H9 (cell line): ENCODE measurements around the gene RASSF8. TPM values are rescaled to one million over a fixed set of nuclear protein-coding genes. Genes with fewer than 3 reads are reported as not detected.

Source experiments
- DNase-seq: peaks from one replicate; pipeline ENCODE4 v3.0.0-alpha.2; 2017
- H2AFZ ChIP-seq: one replicate; pipeline ENCODE4 v1.6.1; 2013; ENCODE audit warnings: mild to moderate bottlenecking, low read length, control low read depth, moderate library complexity
- H2AK5ac ChIP-seq: 2 replicates; pipeline ENCODE4 v1.6.1; 2013; ENCODE audit warnings: low read length, control low read depth, mixed read lengths; ENCODE audit not compliant: insufficient read length
- H2BK120ac ChIP-seq: one replicate; pipeline ENCODE4 v1.6.1; 2013; ENCODE audit warnings: low read depth, mild to moderate bottlenecking, low read length, control low read depth, inconsistent platforms; ENCODE audit not compliant: poor library complexity, severe bottlenecking
- H2BK12ac ChIP-seq: 2 replicates; pipeline ENCODE4 v1.6.1; 2013; ENCODE audit warnings: low read length, control low read depth, mixed read lengths, low read depth; ENCODE audit not compliant: insufficient read length
- H2BK15ac ChIP-seq: 2 replicates; pipeline ENCODE4 v1.6.1; 2013; ENCODE audit warnings: low read depth, low read length, control low read depth
- H2BK20ac ChIP-seq: one replicate; pipeline ENCODE4 v1.6.1; 2013; ENCODE audit warnings: low read depth, mild to moderate bottlenecking, low read length, control low read depth, inconsistent platforms; ENCODE audit not compliant: poor library complexity, severe bottlenecking
- H2BK5ac ChIP-seq: 2 replicates; pipeline ENCODE4 v1.6.1; 2013; ENCODE audit warnings: low read length, control low read depth, mixed read lengths; ENCODE audit not compliant: insufficient read length
- H3K14ac ChIP-seq: 2 replicates; pipeline ENCODE4 v1.6.1; 2013; ENCODE audit warnings: low read length, control low read depth; ENCODE audit not compliant: insufficient read depth
- H3K18ac ChIP-seq: 2 replicates; pipeline ENCODE4 v1.6.1; 2013; ENCODE audit warnings: low read depth, mild to moderate bottlenecking, mixed read lengths, low read length, control low read depth; ENCODE audit not compliant: insufficient read length
- H3K23ac ChIP-seq: 2 replicates; pipeline ENCODE4 v1.6.1; 2013; ENCODE audit warnings: low read length, control low read depth, mixed read lengths, low read depth; ENCODE audit not compliant: insufficient read length
- H3K23me2 ChIP-seq: 2 replicates; pipeline ENCODE4 v1.6.1; 2013; ENCODE audit warnings: low read depth, mild to moderate bottlenecking, mixed read lengths, low read length, control low read depth; ENCODE audit not compliant: insufficient read length, poor library complexity, severe bottlenecking
- H3K27ac ChIP-seq: 2 replicates; pipeline ENCODE4 v1.5.1; 2013; ENCODE audit warnings: low read length, control low read depth, mixed read lengths, low read depth; ENCODE audit not compliant: insufficient read length
- H3K27me3 ChIP-seq: 2 replicates; pipeline ENCODE4 v1.6.1; 2013; ENCODE audit warnings: low read length, control low read depth, inconsistent platforms; ENCODE audit not compliant: insufficient read depth
- H3K4ac ChIP-seq: 2 replicates; pipeline ENCODE4 v1.6.1; 2013; ENCODE audit warnings: low read depth, mild to moderate bottlenecking, control low read depth, inconsistent platforms, low read length, moderate library complexity
- H3K4me1 ChIP-seq: 2 replicates; pipeline ENCODE4 v1.6.1; 2013; ENCODE audit warnings: low read length, control low read depth, inconsistent platforms; ENCODE audit not compliant: insufficient read depth
- H3K4me2 ChIP-seq: 2 replicates; pipeline ENCODE4 v1.6.1; 2013; ENCODE audit warnings: low read length, control low read depth, mixed read lengths; ENCODE audit not compliant: insufficient read length, insufficient read depth
- H3K56ac ChIP-seq: 2 replicates; pipeline ENCODE4 v1.6.1; 2013; ENCODE audit warnings: low read depth, mild to moderate bottlenecking, mixed read lengths, low read length, control low read depth; ENCODE audit not compliant: insufficient read length
- H3K79me1 ChIP-seq: 2 replicates; pipeline ENCODE4 v1.6.1; 2013; ENCODE audit warnings: low read depth, mild to moderate bottlenecking, moderate library complexity, low read length, control low read depth, inconsistent platforms; ENCODE audit not compliant: insufficient read depth, poor library complexity, severe bottlenecking
- H3K79me2 ChIP-seq: 2 replicates; pipeline ENCODE4 v1.6.1; 2013; ENCODE audit warnings: low read length, control low read depth, inconsistent platforms; ENCODE audit not compliant: insufficient read depth
- H3K9ac ChIP-seq: 2 replicates; pipeline ENCODE4 v1.6.1; 2013; ENCODE audit warnings: low read length, control low read depth, mixed read lengths; ENCODE audit not compliant: insufficient read length; ENCODE audit errors: extremely low read depth
- H3K9me3 ChIP-seq: one replicate; pipeline ENCODE4 v1.6.1; 2013; ENCODE audit warnings: low read depth, low read length, inconsistent platforms; ENCODE audit not compliant: control insufficient read depth
- H3T11ph ChIP-seq: one replicate; pipeline ENCODE4 v1.6.1; 2013; ENCODE audit warnings: mild to moderate bottlenecking, low read length, control low read depth, inconsistent platforms
- H4K20me1 ChIP-seq: one replicate; pipeline ENCODE4 v1.6.1; 2013; ENCODE audit not compliant: control insufficient read depth, insufficient read length, insufficient read depth
- H4K5ac ChIP-seq: 2 replicates; pipeline ENCODE4 v1.6.1; 2013; ENCODE audit warnings: low read depth, mild to moderate bottlenecking, mixed read lengths, low read length, control low read depth; ENCODE audit not compliant: insufficient read length
- H4K8ac ChIP-seq: replicated peaks from 2 replicates; pipeline ENCODE4 v1.6.1; 2013; ENCODE audit warnings: low read length, control low read depth, mixed read lengths, low read depth; ENCODE audit not compliant: insufficient read length
- H4K91ac ChIP-seq: 2 replicates; pipeline ENCODE4 v1.6.1; 2013; ENCODE audit warnings: low read depth, mild to moderate bottlenecking, moderate library complexity, mixed read lengths, low read length, control low read depth; ENCODE audit not compliant: insufficient read length
- H3K27ac Mint-ChIP-seq, 3 experiments: 2 replicates in 2 of 3; 3 replicates in 1 of 3; pipeline ENCODE4 v1.8.0; 2020 to 2021; ENCODE audit warnings: mixed read lengths in 3 of 3, mild to moderate bottlenecking in 1 of 3, moderate library complexity in 1 of 3
- H3K27me3 Mint-ChIP-seq: 2 replicates; pipeline ENCODE4 v1.8.0; 2021; ENCODE audit warnings: low read depth, mild to moderate bottlenecking, moderate library complexity, mixed read lengths
- H3K36me3 Mint-ChIP-seq, 3 experiments: 2 replicates in 2 of 3; 3 replicates in 1 of 3; pipeline ENCODE4 v1.8.0; 2020 to 2021; ENCODE audit warnings: low read depth in 3 of 3, mixed read lengths in 3 of 3; ENCODE audit not compliant: insufficient read depth in 1 of 3
- H3K4me1 Mint-ChIP-seq, 2 experiments: 2 replicates each; pipeline ENCODE4 v1.8.0; 2020; ENCODE audit warnings: mixed read lengths in 2 of 2
- H3K4me3 Mint-ChIP-seq, 2 experiments: 2 replicates in 1 of 2; 3 replicates in 1 of 2; pipeline ENCODE4 v1.8.0; 2020 to 2021; ENCODE audit warnings: mild to moderate bottlenecking in 2 of 2, mixed read lengths in 2 of 2, moderate library complexity in 1 of 2
- H3K9me3 Mint-ChIP-seq, 2 experiments: 2 replicates in 1 of 2; 3 replicates in 1 of 2; pipeline ENCODE4 v1.8.0; 2020; ENCODE audit warnings: mild to moderate bottlenecking in 2 of 2, mixed read lengths in 2 of 2, moderate library complexity in 1 of 2
- WGBS: extraction: QIAGEN DNeasy Blood & Tissue Kit; methylation state at CpG from one replicate; pipeline ENCODE4 v1.1.7; 2013; ENCODE audit warnings: missing lambda C conversion rate, low lambda C conversion rate, mixed read lengths; ENCODE audit not compliant: insufficient read length; ENCODE audit errors: extremely low coverage; 5-methylcytosine and 5-hydroxymethylcytosine counted together
- total RNA-seq: library from RNA; stranded (reverse); gene quantifications from 2 replicates; pipeline ENCODE4 v1.2.1, GENCODE V29; 2021
- TF ChIP-seq, protein P1 (sequence below): fragments of 200-600 bp; sonication (generic); conservative IDR thresholded peaks from 3 replicates; pipeline ENCODE4 v1.8.0; 2021; ENCODE audit warnings: antibody characterized with exemption, mild to moderate bottlenecking

RASSF8 gene
- total RNA-seq, 1 experiment from 2014 or later = 38.8 TPM

DNA sequence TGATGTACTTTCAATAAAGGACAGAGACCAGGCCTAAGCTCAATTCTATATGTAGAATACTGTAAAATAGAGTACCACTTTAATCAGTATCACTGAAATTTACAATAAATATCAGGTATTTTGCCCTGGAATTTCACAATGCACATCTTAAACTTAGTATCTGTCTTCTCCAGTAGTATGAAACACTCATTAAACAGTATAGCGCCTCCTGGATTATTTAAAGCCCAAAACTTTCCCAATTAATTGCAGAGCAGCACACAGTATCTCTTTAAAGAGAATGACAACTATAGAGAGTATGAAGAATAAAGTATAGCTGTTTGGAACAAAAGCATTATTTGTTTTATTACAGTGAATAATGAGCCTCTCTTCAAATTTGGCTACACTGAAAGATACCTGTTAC lies 86.1 kb downstream of the RASSF8 start:
- Histone ChIP-seq H2BK5ac (no peak overlapping the region), H3K18ac (no peak overlapping the region), H3K23ac (no peak overlapping the region), H3K27ac (no peak overlapping the region), H4K20me1 (no peaks in the 10 kb centered on the region), H3K9ac (no peak overlapping the region), H4K5ac (no peak overlapping the region), H4K8ac (no peak overlapping the region), H2BK20ac (no peak overlapping the region), H3K56ac (no peak overlapping the region), H3K14ac (no peak overlapping the region), H3K79me2 (no peaks in the 10 kb centered on the region), H4K91ac (no peak overlapping the region), H3K23me2 (no peaks in the 10 kb centered on the region), H3K27me3 (no peaks in the 10 kb centered on the region), H3K9me3 (no peaks in the 10 kb centered on the region), H3T11ph (no peak overlapping the region), H2BK12ac (no peak overlapping the region), H3K4ac (no peak overlapping the region), H3K79me1 (no peaks in the 10 kb centered on the region), H3K4me2 (no peak overlapping the region), H3K4me1 (peaks cover 4% of the 10 kb centered on the region; the same call in 1 of the 2 replicates), H2AK5ac (no peak overlapping the region), H2BK15ac (no peak overlapping the region), H2BK120ac (no peak overlapping the region), H2AFZ (no peak overlapping the region)
- Mint-ChIP-seq H3K9me3 (no peaks in the 10 kb centered on the region; a peak in 2 of 5 replicates), H3K36me3 (no peaks in the 10 kb centered on the region), H3K27me3 (peaks cover 4% of the 10 kb centered on the region), H3K27ac (no peak overlapping the region), H3K4me3 (no peak overlapping the region), H3K4me1 (peaks cover 22 to 35% of the 10 kb centered on the region in 2 experiments)
- no CpG with 5 or more reads among the region's 1 CpG for WGBS
- TF ChIP-seq, protein P1, sequence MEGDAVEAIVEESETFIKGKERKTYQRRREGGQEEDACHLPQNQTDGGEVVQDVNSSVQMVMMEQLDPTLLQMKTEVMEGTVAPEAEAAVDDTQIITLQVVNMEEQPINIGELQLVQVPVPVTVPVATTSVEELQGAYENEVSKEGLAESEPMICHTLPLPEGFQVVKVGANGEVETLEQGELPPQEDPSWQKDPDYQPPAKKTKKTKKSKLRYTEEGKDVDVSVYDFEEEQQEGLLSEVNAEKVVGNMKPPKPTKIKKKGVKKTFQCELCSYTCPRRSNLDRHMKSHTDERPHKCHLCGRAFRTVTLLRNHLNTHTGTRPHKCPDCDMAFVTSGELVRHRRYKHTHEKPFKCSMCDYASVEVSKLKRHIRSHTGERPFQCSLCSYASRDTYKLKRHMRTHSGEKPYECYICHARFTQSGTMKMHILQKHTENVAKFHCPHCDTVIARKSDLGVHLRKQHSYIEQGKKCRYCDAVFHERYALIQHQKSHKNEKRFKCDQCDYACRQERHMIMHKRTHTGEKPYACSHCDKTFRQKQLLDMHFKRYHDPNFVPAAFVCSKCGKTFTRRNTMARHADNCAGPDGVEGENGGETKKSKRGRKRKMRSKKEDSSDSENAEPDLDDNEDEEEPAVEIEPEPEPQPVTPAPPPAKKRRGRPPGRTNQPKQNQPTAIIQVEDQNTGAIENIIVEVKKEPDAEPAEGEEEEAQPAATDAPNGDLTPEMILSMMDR = peak; percentile 19; the same call in 1 of the 3 replicates
- no peak for DNase-seq
